Keratinocyte (primary cell): Measurements from ENCODE around the gene CD8B.
"Not testable (repeated sequence)": the region's sequence is repeated elsewhere in the genome, so short reads cannot be mapped to it uniquely, and the experiment has no call there.

ENCODE experiments used
- EZH2 ChIP-seq: IDR thresholded peaks from one replicate; pipeline ENCODE4 v1.6.1; 2012; ENCODE audit warnings: inconsistent platforms, mild to moderate bottlenecking, low read length, moderate library complexity
- TF ChIP-seq, protein P1 (sequence below), 3 experiments: IDR thresholded peaks in 1 of 3; conservative IDR thresholded peaks in 1 of 3; optimal IDR thresholded peaks in 1 of 3; 2 replicates in 2 of 3; 3 replicates in 1 of 3; pipeline versions ENCODE3 to v1.5.1; 2011; ENCODE audit warnings: low read length in 3 of 3, mild to moderate bottlenecking in 3 of 3, moderate library complexity in 2 of 3, control low read depth in 1 of 3, inconsistent platforms in 1 of 3; ENCODE audit not compliant: insufficient read depth in 2 of 3; ENCODE audit errors: extremely low read depth in 1 of 3

DNA sequence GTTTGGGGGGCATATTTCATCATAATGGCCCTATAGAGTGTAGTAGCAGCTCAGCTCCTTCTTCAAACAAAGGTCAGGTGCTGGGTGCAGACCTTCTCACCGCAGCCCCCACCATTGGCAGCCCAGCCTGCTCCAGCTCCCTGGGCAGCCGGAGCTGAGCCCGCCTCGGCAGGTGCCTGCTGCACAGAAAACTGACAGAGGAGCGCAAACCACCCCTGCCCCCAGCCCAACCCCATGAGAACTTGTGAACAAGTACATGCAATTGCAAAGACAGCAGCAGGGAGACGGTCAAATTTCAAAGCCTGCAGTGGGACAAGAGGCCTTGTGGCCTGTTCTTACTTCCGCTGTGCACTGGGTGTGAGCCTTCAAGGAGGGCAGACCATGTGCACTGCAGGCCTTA, 22.2 kb downstream of the CD8B start:
- TF ChIP-seq, protein P1, sequence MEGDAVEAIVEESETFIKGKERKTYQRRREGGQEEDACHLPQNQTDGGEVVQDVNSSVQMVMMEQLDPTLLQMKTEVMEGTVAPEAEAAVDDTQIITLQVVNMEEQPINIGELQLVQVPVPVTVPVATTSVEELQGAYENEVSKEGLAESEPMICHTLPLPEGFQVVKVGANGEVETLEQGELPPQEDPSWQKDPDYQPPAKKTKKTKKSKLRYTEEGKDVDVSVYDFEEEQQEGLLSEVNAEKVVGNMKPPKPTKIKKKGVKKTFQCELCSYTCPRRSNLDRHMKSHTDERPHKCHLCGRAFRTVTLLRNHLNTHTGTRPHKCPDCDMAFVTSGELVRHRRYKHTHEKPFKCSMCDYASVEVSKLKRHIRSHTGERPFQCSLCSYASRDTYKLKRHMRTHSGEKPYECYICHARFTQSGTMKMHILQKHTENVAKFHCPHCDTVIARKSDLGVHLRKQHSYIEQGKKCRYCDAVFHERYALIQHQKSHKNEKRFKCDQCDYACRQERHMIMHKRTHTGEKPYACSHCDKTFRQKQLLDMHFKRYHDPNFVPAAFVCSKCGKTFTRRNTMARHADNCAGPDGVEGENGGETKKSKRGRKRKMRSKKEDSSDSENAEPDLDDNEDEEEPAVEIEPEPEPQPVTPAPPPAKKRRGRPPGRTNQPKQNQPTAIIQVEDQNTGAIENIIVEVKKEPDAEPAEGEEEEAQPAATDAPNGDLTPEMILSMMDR (optimal IDR thresholded peaks at IDR 0.05 in 1 of 3, IDR thresholded peaks at IDR 0.05 in 1 of 3, conservative IDR thresholded peaks at IDR 0.05 in 1 of 3; ENCODE audit: extremely low read depth in 1 of 3, insufficient read depth in 2 of 3, low read length in 3 of 3), result not testable (repeated sequence)
- not testable (repeated sequence) for TF ChIP-seq EZH2
